GM23338 (cell line): ENCODE measurements around the gene MLC1. TPM values are rescaled to one million over a fixed set of nuclear protein-coding genes. Genes with fewer than 3 reads are reported as not detected.

Source experiments
- ATAC-seq: fragments of 200-7000 bp; cut with Tn5 transposase; 3 replicates; pipeline ENCODE4 v1.9.1; 2020
- DNase-seq: peaks from one replicate; pipeline ENCODE4 v3.0.0-alpha.2; 2015; ENCODE audit warnings: low spot score
- H2AFZ ChIP-seq: fragments of 200-600 bp; sonication (generic); 2 replicates; pipeline ENCODE4 v1.8.0; 2016; ENCODE audit warnings: antibody characterized with exemption, mild to moderate bottlenecking, moderate library complexity
- H3F3A ChIP-seq: fragments of 200-600 bp; sonication (generic); replicated peaks from 2 replicates; pipeline ENCODE4 v1.8.0; 2017; ENCODE audit warnings: antibody characterized with exemption, mixed run types, low read depth
- H3K27ac ChIP-seq: fragments of 200-600 bp; sonication (generic); 2 replicates; pipeline ENCODE4 v1.6.1; 2016; ENCODE audit warnings: low read depth
- H3K27me3 ChIP-seq: fragments of 200-600 bp; sonication (generic); 2 replicates; pipeline ENCODE4 v1.8.0; 2016; ENCODE audit warnings: mild to moderate bottlenecking, mixed run types, moderate library complexity; ENCODE audit not compliant: insufficient read depth
- H3K36me3 ChIP-seq: fragments of 200-600 bp; sonication (generic); 2 replicates; pipeline ENCODE4 v1.8.0; 2016; ENCODE audit warnings: mild to moderate bottlenecking; ENCODE audit not compliant: insufficient read depth
- H3K4me1 ChIP-seq: fragments of 200-600 bp; sonication (generic); 2 replicates; pipeline ENCODE4 v1.8.0; 2016; ENCODE audit warnings: mild to moderate bottlenecking, moderate library complexity; ENCODE audit not compliant: insufficient read depth
- H3K4me2 ChIP-seq: fragments of 200-600 bp; sonication (generic); 2 replicates; pipeline ENCODE4 v1.7.1; 2017; ENCODE audit warnings: mixed run types
- H3K4me3 ChIP-seq: fragments of 200-600 bp; sonication (generic); 2 replicates; pipeline ENCODE4 v1.6.1; 2016; ENCODE audit warnings: mixed run types
- H3K79me2 ChIP-seq: fragments of 200-600 bp; sonication (generic); replicated peaks from 2 replicates; pipeline ENCODE4 v1.8.0; 2017; ENCODE audit warnings: mild to moderate bottlenecking; ENCODE audit not compliant: insufficient read depth
- H3K9me2 ChIP-seq: fragments of 200-600 bp; sonication (generic); 2 replicates; pipeline ENCODE4 v1.8.0; 2017; ENCODE audit not compliant: insufficient read depth
- H4K20me1 ChIP-seq: fragments of 200-600 bp; sonication (generic); replicated peaks from 2 replicates; pipeline ENCODE4 v1.8.0; 2017; ENCODE audit warnings: mild to moderate bottlenecking; ENCODE audit not compliant: insufficient read depth
- H3K27ac Mint-ChIP-seq: 2 replicates; pipeline ENCODE4 v1.8.0; 2020; ENCODE audit warnings: inconsistent platforms, mild to moderate bottlenecking, moderate library complexity, mixed read lengths
- H3K27me3 Mint-ChIP-seq: 3 replicates; pipeline ENCODE4 v1.8.0; 2022; ENCODE audit warnings: low read depth, mild to moderate bottlenecking, moderate library complexity, mixed read lengths, inconsistent platforms; ENCODE audit not compliant: insufficient read depth, poor library complexity
- H3K36me3 Mint-ChIP-seq: 3 replicates; pipeline ENCODE4 v1.8.0; 2021; ENCODE audit warnings: low read depth, mild to moderate bottlenecking, inconsistent platforms, moderate library complexity, mixed read lengths
- H3K4me1 Mint-ChIP-seq: 3 replicates; pipeline ENCODE4 v1.8.0; 2020; ENCODE audit warnings: mild to moderate bottlenecking, inconsistent platforms, mixed read lengths
- H3K4me3 Mint-ChIP-seq: 3 replicates; pipeline ENCODE4 v1.8.0; 2021; ENCODE audit warnings: moderate library complexity, mild to moderate bottlenecking, inconsistent platforms, mixed read lengths
- H3K9me3 Mint-ChIP-seq: 3 replicates; pipeline ENCODE4 v1.8.0; 2020; ENCODE audit warnings: moderate library complexity, mild to moderate bottlenecking, inconsistent platforms, mixed read lengths
- CREB1 ChIP-seq: fragments of 250-450 bp; sonication (Bioruptor Pico); IDR thresholded peaks from 2 replicates; pipeline ENCODE4 v1.5.0; 2020; ENCODE audit warnings: low read depth, mild to moderate bottlenecking, moderate library complexity
- CTCF ChIP-seq, 2 experiments: fragments of 200-600 bp in 1 of 2; sonication (generic) in 1 of 2; conservative IDR thresholded peaks; 2 replicates each; pipeline versions ENCODE4 v1.5.1 to v1.6.1; 2016 to 2017; ENCODE audit warnings: antibody characterized with exemption in 2 of 2, low read depth in 2 of 2, mild to moderate bottlenecking in 2 of 2, moderate library complexity in 1 of 2
- ETS1 ChIP-seq: IDR thresholded peaks from 2 replicates; pipeline ENCODE4 v1.6.1; 2016; ENCODE audit warnings: antibody characterized with exemption
- EZH2 ChIP-seq: fragments of 200-600 bp; sonication (generic); IDR thresholded peaks from one replicate; pipeline ENCODE4 v1.8.0; 2017; ENCODE audit warnings: antibody characterized with exemption, mild to moderate bottlenecking, low read depth; ENCODE audit not compliant: unreplicated experiment
- EZH2phosphoT487 ChIP-seq: fragments of 200-600 bp; sonication (generic); IDR thresholded peaks from one replicate; pipeline ENCODE4 v1.8.1; 2018; ENCODE audit warnings: antibody characterized with exemption; ENCODE audit not compliant: unreplicated experiment
- NANOG ChIP-seq: IDR thresholded peaks from 2 replicates; pipeline ENCODE4 v1.6.1; 2016; ENCODE audit warnings: antibody characterized with exemption, borderline replicate concordance
- POLR2AphosphoS5 ChIP-seq: IDR thresholded peaks from 2 replicates; pipeline ENCODE4 v1.6.1; 2016; ENCODE audit warnings: antibody characterized with exemption, low read depth
- REST ChIP-seq: IDR thresholded peaks from one replicate; pipeline ENCODE4 v1.6.1; 2018; ENCODE audit warnings: antibody characterized with exemption; ENCODE audit not compliant: unreplicated experiment
- STAT1 ChIP-seq: IDR thresholded peaks from one replicate; pipeline ENCODE4 v1.6.1; 2016; ENCODE audit warnings: antibody characterized with exemption; ENCODE audit not compliant: unreplicated experiment
- ZNF114 ChIP-seq: fragments of 250-450 bp; sonication (Bioruptor Pico); IDR thresholded peaks from 2 replicates; pipeline ENCODE4 v1.5.0; 2020; ENCODE audit warnings: mild to moderate bottlenecking, moderate library complexity
- ZNF331 ChIP-seq: fragments of 250-450 bp; sonication (Bioruptor Pico); IDR thresholded peaks from 2 replicates; pipeline ENCODE4 v1.5.0; 2020; ENCODE audit warnings: low read depth, mild to moderate bottlenecking, moderate library complexity
- polyA plus RNA-seq: library from polyadenylated mRNA; unstranded; fragments of >200 nt; fragmentation: Nextera tagmentation; extraction: Ambion mirVana; gene quantifications from 2 replicates; pipeline ENCODE4 v1.2.1, GENCODE V29; 2016
- total RNA-seq: library from RNA; depleted of rRNA; stranded (reverse); fragments of >200 nt; shearing (Covaris generic); gene quantifications from 2 replicates; pipeline ENCODE4 v1.2.3, GENCODE V29; 2014
- TF ChIP-seq, protein P1 (sequence below): fragments of 250-450 bp; sonication (Bioruptor Pico); IDR thresholded peaks from 2 replicates; pipeline ENCODE4 v1.5.0; 2020; ENCODE audit warnings: mild to moderate bottlenecking, moderate library complexity

The MLC1 gene
- total and polyA plus RNA-seq, 2 experiments from 2014 or later, result not detected

GRCh38 chr22:50117168-50117762 lies 32.0 kb upstream of the MLC1 start:
- Mint-ChIP-seq H3K27me3 (peaks cover 5% of the 10 kb centered on the region), H3K9me3 (no peaks in the 10 kb centered on the region), H3K36me3 (no peaks in the 10 kb centered on the region), H3K4me1 (peaks cover 6% of the 10 kb centered on the region; the same call in 2 of the 3 replicates), H3K27ac (no peak overlapping the region), H3K4me3 (no peak overlapping the region)
- no peaks in the 10 kb centered on the region for H3K36me3 ChIP-seq
- no peaks in the 10 kb centered on the region for H3K4me1 ChIP-seq
- no peaks in the 10 kb centered on the region for H3K9me2 ChIP-seq
- no peak for DNase-seq
- H3K4me3 ChIP-seq, result no peak overlapping the region
- H2AFZ ChIP-seq, result no peak overlapping the region
- TF ChIP-seq ZNF331 (CRISPR knock-in tag) (no peak), REST (no peak), STAT1 (no peak), CREB1 (CRISPR knock-in tag) (no peak), CTCF (conservative IDR thresholded peaks at IDR 0.05; ENCODE audit: low read depth in 2 of 2) (no peak), NANOG (no peak), EZH2phosphoT487 (no peak), ETS1 (no peak), EZH2 (no peak), ZNF114 (CRISPR knock-in tag) (no peak), POLR2AphosphoS5 (no peak)
- TF ChIP-seq, protein P1, sequence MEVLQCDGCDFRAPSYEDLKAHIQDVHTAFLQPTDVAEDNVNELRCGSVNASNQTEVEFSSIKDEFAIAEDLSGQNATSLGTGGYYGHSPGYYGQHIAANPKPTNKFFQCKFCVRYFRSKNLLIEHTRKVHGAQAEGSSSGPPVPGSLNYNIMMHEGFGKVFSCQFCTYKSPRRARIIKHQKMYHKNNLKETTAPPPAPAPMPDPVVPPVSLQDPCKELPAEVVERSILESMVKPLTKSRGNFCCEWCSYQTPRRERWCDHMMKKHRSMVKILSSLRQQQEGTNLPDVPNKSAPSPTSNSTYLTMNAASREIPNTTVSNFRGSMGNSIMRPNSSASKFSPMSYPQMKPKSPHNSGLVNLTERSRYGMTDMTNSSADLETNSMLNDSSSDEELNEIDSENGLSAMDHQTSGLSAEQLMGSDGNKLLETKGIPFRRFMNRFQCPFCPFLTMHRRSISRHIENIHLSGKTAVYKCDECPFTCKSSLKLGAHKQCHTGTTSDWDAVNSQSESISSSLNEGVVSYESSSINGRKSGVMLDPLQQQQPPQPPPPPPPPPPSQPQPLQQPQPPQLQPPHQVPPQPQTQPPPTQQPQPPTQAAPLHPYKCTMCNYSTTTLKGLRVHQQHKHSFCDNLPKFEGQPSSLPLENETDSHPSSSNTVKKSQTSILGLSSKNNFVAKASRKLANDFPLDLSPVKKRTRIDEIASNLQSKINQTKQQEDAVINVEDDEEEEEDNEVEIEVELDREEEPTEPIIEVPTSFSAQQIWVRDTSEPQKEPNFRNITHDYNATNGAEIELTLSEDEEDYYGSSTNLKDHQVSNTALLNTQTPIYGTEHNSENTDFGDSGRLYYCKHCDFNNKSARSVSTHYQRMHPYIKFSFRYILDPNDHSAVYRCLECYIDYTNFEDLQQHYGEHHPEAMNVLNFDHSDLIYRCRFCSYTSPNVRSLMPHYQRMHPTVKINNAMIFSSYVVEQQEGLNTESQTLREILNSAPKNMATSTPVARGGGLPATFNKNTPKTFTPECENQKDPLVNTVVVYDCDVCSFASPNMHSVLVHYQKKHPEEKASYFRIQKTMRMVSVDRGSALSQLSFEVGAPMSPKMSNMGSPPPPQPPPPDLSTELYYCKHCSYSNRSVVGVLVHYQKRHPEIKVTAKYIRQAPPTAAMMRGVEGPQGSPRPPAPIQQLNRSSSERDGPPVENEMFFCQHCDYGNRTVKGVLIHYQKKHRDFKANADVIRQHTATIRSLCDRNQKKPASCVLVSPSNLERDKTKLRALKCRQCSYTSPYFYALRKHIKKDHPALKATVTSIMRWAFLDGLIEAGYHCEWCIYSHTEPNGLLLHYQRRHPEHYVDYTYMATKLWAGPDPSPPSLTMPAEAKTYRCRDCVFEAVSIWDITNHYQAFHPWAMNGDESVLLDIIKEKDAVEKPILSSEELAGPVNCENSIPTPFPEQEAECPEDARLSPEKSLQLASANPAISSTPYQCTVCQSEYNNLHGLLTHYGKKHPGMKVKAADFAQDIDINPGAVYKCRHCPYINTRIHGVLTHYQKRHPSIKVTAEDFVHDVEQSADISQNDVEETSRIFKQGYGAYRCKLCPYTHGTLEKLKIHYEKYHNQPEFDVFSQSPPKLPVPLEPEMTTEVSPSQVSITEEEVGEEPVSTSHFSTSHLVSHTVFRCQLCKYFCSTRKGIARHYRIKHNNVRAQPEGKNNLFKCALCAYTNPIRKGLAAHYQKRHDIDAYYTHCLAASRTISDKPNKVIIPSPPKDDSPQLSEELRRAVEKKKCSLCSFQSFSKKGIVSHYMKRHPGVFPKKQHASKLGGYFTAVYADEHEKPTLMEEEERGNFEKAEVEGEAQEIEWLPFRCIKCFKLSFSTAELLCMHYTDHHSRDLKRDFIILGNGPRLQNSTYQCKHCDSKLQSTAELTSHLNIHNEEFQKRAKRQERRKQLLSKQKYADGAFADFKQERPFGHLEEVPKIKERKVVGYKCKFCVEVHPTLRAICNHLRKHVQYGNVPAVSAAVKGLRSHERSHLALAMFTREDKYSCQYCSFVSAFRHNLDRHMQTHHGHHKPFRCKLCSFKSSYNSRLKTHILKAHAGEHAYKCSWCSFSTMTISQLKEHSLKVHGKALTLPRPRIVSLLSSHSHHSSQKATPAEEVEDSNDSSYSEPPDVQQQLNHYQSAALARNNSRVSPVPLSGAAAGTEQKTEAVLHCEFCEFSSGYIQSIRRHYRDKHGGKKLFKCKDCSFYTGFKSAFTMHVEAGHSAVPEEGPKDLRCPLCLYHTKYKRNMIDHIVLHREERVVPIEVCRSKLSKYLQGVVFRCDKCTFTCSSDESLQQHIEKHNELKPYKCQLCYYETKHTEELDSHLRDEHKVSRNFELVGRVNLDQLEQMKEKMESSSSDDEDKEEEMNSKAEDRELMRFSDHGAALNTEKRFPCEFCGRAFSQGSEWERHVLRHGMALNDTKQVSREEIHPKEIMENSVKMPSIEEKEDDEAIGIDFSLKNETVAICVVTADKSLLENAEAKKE (CRISPR knock-in tag), result no peak
- H3K27ac ChIP-seq, result no peak overlapping the region
- H3K4me2 ChIP-seq, result no peak overlapping the region
- H4K20me1 ChIP-seq, result no peaks in the 10 kb centered on the region
- H3K27me3 ChIP-seq, result no peaks in the 10 kb centered on the region
- no peak for ATAC-seq
- H3F3A ChIP-seq, result no peaks in the 10 kb centered on the region
- no peaks in the 10 kb centered on the region for H3K79me2 ChIP-seq
